NCI-H1092 treated with DMSO at 0.1 percent for 48 hours (cell line): ENCODE data around the gene KIF25.
"Not testable (repeated sequence)": the region's sequence is repeated elsewhere in the genome, so short reads cannot be mapped to it uniquely, and the experiment has no call there.

Source experiments
- DNase-seq: peaks from one replicate; lab custom pipeline; 2025; lab: John Stamatoyannopoulos, UW

The KIF25 gene

DNA sequence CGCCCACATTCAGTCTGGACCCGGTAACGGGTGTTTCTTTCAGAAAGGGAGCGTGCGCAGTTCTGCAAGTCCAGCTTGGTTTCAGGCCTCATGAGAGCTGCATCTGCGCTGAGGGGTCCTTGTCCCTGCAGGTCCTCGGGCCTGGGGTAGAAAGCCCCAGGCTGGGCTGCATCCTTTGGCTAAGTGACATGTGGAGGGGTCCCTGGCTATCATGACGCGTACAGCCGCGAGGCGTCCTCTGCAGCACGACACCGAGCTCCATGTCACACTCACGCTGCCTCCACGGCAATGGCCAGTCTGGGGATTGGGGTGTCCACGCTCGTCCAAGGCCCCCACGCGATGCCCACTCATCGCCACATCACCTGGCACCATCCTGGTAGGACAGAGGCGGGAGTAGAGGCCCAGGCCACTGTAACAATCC, 1.7 kb upstream of the KIF25 start:
- DNase-seq = no peak

DNA sequence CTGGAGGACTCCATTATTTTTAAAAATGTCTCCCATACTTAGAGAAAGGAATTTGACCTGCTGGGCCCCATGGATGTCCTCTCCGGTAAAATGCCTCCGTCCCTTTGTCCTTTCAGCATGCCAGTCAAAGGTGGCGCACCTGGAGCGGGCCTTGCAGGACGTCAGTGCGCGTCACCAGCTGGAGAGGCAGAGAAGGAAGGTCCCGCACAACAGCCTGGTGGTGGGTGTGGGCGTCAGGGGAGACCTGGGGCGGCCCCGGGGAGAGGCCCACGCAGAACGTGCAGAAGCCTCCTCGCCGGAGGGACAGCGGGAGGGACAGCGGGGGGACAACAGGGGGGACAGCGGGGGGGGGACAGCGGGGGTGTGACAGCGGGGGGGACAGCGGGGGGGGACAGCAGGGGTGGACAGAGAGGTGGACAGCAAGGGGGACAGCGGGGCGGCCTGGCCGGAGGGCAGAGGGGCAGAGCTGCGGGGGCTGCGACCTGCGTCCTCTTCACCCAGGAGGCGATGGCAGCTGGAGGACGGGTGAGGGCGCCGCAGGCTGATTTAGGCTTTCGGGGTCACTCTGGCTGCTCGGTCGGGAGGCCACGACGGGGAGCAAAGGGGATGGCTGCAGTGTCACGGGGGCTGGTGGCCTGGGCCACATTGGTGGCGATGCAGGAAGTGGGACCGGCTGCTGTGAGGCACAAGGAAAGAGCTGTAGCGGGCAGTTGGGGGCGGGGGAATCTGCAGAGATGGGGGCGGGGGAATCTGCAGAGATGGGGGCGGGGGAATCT, 859 bp upstream of the KIF25 start:
- no peak for DNase-seq

DNA sequence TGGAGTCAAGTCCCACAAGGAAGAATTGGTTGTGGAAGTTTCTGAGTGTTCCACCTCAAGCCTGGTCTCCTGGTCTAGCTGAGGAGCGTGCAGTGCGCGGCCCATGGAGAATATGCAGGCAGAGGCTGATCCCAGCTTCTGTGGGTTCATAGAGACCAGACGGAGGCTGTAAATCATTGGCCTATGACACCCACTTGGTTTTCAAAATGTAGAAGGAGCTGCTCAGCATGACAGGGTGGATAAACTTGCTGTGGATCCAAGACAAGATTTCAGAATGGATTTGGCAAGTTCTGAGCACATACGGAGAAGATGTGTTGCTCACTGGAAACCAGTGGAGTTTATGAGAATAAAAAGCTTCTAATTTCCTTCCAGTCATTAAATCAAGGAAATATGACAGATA, 744 bp downstream of the KIF25 start:
- no peak for DNase-seq

DNA sequence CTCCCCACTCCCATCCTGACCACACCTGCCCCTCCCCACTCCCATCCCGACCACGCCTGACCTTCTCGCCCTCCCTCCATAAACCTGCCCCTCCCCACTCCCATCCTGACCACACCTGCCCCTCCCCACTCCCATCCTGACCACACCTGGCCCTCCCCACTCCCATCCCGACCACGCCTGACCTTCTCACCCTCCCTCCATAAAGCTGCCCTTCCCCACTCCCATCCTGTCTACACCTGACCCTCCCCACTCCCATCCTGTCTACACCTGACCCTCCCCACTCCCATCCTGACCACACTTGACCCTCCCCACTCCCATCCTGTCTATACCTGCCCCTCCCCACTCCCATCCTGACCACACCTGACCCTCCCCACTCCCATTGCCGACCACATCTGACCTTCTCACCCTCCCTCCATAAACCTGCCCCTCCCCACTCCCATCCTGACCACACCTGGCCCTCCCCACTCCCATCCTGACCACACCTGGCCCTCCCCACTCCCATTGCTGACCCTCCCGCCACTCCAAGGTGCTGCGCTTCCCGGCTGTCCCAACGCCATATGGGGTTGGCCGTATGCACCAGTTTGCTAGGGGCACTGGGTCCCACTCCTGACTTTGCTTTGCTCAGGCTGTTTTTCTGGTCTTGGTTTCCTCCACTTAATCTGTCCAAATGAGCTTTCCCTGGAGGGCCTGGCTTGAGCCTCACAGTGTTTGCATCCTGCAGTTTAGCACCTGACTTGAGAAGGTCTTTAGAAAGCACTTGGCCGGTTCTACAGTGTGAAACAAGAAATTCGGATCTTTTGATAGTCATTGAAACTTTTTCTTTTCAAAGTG, 2.9 kb downstream of the KIF25 start:
- no peak for DNase-seq

DNA sequence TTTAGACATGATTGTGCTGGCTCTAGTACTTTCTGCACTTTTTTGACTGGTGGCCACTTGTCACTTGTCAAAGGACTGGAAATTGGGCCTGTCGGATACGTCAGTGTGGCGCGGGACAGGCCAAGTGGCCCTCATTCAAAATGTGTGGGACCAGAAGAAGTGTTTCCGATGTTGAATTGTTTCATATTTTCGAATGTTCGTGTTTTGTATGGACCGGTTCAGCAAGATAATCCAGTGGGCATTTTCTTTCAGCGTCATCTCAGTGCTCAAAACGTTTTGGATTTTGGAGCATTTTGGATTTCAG, 3.5 kb downstream of the KIF25 start:
- no peak for DNase-seq

DNA sequence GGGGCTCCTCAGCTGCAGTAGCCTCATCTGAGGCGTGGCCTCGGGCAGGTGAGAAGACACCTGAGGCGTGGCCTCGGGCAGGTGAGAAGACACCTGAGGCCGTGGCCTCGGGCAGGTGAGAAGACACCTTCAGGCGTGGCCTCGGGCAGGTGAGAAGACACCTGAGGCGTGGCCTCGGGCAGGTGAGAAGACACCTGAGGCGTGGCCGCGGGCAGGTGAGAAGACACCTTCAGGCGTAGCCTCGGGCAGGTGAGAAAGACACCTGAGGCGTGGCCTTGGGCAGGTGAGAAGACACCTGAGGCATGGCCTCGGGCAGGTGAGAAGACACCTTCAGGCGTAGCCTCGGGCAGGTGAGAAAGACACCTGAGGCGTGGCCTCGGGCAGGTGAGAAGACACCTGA, 4.0 kb downstream of the KIF25 start:
- DNase-seq = not testable (repeated sequence)

DNA sequence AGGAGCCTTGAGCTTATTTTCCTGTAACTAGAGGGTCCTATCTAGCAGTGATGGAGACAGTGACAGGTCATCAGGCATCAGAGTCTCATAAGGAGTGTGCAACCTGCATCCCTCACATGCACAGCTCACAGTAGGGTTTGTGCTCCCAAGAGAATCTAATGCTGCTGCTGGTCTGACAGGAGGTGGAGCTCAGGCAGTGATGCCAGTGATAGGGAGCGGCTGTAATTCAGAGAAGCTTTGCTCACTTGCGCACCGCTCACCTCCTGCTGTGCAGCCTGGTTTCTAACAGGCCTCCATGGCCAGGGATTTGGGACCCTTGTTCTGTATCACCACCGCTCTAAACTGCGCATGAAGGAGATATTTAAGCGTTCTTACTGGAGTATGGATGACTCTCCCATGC, 5.3 kb downstream of the KIF25 start:
- no peak for DNase-seq

DNA sequence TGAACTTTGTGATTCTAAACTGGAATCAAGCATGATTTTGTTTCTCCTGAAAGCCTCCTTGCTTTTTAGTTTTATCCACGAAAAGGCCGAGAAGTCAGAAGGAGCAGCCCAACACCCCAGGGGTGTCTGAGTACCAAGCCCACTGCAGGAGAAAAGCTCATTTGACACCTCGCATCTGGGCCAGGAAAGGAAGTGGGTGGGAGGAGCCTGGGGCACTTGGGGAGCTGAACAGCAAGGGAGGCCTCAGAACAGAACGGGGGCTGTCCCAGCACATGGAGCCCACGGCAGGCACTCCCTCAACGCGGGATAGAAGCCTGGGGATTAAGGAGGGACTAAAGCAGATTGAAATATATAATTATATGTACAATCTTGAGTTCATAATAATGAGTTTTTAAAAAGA, 6.6 kb downstream of the KIF25 start:
- no peak for DNase-seq

DNA sequence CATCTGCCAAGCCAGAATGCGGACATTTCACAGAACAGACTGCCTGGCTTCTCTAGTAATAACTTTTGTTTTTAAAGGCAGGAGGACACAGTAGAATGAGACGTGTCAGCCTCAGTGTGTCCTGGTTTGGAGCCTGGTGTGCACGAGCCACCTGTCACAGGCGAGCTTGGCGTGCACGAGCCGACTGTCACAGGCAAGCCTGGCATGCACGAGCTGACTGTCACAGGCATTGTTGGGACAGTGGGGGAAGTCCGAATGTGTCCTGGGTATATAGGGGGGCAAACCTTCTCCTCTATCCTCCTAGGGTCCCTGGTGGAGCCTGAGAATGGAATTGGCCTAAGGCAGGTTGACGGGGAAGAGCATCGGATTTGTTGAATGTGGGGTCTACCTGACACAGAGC, 7.5 kb downstream of the KIF25 start:
- DNase-seq = no peak

DNA sequence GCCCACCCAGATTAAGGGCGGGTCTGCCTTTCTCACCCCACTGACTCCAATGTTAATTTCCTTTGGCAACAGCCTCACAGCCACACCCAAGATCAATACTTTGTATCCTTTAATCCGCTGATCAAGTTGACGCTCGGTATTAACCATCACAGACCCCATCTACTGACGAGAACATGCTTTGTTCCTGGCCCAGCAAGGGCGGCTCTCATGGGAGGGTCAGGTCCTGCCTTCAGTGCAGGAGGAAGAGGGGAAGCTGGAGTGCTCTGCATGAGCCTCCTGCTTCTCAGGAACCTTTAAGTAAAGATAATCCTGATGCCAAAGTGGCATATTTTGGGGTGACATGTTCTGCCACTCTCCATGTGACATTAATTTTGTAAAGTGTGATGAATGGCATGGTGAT, 8.3 kb downstream of the KIF25 start:
- no peak for DNase-seq

DNA sequence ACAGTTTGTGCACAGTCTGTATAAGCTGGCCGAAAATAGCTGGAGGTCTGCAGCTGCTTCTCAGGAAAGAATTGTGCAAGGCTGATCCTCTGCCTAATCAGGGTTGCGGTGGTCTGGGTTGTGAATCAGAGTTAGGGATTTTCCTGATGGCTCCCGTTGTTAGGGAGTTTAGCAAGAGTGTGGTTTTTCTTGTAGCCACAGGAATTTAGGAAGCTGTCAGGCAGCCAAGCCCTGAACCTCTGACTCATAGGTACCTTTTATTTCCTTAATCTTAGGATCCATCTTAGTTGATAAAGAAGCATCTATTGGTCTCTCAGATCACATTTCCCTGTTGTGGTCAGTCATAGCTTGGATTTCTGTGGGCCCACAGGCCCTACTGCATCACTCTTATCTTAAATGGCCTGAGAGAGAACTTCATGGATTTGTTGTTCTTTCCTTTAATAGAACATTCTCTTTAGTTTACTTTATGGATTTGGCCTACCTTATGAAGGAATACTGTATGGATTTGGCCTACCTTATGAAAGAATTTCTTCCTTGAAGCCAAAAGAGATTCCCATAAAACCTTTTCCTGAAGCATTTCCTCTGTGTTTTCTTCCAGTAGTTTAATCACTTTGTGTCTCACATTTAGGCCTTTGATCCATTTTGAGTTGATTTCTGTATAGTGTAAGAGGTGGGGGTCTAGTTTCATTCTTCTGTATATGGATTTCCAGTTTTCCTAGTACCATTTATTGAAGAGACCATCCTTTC, 10.3 kb downstream of the KIF25 start:
- DNase-seq = no peak

DNA sequence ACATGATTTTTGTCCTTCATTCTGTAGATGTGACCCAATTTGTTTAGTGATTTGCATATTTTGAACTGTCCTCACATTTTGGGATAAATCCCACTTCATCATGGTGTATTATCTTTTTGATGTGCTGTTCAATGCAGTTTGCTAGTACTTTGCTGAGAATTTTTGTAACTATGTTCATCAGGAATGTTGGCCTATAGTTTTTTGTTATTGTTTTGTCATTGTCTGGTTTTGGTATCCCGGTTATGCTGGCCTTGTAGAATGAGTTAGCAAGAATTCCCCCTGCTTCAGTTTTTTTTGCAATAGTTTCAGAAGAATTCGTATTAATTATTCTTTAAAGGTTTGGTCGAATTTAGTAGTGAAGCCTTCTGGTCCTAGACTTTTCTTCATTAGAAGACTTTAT, 11.9 kb downstream of the KIF25 start:
- no peak for DNase-seq

DNA sequence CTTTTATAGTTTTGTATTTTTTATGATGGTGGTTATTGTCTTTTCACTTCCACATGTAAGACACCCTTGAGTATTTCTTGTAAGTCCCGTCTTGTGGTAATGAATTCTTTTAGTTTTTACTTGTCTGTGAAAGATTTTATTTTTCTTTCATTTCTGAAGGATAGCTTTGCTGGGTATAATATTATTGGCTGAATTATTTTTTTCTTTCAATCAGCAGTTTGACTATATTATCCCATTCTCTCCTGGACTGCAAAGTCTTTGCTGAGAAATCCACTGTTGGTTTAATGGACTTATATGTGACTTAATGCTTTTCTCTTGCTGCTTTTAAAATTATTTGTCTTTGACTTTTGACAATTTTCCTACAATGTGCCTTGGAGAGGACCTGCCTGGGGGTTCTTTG, 13.8 kb downstream of the KIF25 start:
- DNase-seq = no peak

DNA sequence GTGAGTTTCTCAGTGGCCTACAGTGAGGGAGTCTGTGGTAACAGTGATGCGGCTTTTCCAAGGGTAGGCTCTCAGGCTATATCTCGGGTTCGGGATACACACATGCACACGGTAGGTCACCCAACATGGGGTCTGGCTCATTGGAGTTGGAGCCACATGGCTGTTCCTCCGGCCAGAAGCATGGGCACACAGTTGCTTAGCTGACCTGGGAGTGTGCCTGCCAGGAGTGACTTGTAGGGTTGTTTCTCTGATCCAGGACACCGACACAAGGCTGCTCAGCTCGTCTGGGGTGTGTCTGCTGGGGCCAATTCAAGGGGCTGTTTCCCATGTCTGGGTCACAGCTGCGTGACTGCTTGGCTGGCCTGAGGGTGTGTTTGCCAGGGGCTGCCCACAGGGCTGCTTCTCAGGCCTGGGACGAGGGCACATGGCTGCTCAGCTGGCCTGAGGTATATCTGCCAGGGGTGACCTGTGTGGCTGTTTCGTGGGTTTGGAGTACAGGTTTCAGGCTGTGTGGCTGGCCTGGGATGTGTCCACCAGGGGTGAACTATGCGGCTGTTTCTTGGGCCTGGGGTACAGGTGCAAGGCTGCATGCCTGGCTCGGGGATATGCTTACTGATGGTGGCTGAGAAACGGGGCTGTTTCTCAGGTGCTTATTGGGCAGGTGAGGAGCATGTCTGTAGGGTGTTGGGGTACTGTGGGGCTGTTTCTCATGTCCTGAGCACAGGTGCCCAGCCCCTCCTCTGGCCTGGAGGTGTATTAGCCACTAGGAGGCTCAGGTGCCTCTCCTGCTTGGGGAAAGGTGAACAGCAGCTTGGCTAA, 15.2 kb downstream of the KIF25 start:
- DNase-seq = no peak

DNA sequence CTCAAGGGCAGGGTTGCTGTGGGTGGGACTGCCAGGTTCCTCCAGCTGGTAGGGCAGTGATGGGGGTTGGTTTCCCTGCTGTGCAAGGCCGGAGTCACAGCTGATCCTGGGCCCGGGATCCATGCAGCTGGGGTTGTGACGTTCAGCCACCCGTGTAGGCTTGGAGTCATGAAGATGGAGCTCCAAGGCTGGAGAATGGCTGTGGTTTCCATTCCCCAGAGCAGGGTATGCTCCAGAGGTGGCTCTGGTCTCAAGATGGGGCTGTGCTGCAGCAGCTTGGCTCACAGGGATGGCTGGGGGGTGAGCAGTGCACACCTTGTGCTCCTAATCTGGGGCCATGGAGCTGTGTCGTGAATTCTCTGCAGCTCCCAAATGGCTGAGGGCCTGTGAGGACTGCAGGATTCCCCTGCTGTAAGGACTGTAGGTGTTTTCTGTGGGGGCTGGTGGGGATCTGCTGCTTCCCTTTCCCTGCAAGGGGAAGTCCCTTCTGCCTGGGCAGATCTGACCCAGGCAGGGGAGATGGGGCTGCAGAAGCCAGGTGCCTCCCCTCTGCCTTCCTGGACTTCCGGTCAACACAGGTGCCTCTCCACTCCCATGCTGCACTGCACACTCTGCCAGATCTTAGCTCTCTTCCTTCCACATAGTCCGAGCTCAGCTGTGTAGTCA, 15.9 kb downstream of the KIF25 start:
- no peak for DNase-seq

DNA sequence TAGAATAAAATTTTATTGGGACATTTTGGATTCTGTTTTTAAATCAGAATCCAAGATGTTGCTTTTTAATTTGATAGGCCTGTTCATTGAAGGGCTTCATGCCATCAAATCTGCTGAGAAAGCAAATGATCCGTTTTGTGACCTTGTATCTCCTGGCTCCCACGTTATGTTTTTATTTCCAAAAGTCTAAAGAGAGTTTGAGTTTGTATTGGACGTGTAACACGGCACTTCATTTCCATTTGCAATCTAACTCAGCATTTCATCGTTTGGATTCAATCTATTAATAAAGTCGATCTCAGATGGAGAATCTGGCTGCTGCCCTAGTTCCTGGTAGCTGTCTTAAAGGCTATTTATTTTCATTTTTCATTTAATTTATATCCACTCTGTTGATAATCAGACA, 17.0 kb downstream of the KIF25 start:
- peak; percentile 50 for DNase-seq

DNA sequence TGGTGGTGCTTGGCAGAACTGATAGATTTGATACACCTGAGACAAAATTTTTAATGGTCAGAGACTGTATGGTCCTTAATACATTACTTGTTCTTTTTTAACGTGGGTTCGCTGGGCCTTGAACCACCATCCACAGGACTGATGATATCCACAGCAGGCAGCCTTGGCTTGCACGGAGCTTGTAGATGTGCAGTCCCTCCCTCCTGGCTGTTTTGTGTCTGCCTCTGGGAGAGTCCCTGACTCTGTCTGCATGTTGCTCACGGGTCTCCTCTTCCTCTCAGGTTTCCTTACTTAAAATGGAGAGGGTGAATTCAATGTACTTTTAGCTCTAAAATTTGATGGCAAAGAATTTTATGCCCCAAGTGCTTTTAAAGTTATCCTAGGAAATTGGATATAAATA, 17.5 kb downstream of the KIF25 start:
- no peak for DNase-seq

DNA sequence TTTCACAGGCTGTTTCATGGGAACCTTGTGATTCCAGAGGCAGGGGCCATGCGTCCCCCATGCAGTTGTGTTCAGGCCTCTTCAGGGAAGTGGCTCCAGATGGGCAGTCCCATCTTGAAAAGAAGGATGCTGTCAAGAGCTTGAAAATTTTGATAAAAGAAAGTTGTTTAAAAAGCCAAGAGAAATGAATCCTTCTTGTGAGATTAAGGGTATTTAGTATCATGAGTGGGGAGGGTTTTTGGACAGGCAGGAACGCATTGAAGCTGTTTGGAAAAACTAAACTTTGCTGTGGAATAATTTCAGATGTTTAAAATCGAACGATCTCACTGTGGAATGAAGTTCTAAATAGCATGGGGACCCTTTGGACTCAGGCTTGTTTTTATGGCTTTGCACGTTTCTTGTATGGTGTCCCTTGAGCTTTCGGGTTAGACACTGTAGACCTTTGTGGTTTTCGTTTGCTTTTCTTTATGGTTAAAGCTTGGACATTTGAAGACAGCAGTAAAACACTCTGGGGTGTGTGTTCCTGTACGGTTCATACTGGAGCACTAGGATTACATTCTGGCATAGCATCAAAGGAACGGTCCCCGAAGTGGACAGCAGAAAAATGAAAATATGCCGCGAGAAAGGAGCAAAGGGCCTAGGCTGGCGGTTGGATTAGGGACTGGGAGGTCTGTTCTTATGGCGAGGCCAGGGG, 18.2 kb downstream of the KIF25 start:
- DNase-seq = no peak

DNA sequence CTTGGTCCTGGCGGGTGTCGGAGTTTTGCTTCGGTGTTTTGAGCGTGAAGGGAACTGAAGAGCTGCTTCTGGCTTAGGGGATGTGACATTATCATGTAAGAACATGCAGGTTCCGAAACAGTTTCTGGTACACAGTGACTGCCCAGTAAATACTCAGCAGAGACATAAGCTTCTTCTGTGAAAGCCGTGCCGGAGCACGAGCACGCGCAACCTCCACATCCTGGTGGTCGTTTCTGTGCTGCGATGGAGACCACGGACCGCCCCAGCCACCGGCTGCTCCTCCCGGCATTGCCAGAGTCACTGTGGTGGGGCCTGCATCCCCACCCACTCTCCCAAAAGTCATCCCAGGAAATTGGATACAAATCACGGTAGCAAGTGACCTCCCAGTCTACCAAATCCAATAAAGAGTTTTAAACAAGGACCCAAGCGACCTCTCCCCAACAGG, 18.7 kb downstream of the KIF25 start:
- no peak for DNase-seq

DNA sequence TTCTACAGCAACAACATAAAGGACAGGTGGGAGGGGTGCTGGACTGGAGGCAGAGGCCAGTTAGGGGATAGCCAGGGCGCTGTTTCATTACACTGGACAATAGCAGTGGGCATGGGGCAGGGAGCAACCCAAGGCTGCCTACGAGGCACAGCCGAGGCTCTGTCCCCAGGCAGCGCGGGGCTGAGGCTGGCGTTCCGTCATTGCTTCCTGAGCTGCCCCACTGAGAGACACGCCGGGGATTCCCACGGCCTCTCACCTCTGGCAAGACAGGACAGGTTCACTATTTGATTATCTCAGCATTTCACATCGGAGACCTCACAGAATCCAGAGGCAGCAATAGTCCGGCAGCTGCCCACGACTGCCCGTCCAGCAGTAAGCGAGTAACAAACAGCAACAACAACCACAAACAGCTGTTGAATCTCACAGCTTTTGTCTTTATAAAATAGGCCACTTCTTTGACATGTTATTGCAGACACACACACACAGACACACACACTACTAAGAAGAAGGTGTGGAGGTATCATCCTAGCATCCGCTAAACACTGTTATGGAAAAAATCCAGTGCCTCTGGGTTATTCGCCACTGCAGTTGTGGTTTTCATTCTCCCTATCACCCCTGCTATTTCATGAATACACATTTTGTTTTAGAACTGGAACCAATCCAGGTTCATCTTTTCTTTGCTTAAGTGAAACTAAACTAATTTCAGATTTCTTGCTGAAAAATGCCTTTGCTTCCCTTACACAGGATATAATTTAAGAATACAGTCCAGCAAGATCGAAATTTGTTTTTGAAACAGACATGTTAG, 19.5 kb downstream of the KIF25 start:
- no peak for DNase-seq
